GM19023 (cell line): ENCODE data around the gene ADAM10.

Experiments
- ATAC-seq: cut with Tn5 transposase; IDR thresholded peaks from one replicate; pipeline ENCODE4 v1.9.1; 2021; ENCODE audit warnings: mild to moderate bottlenecking, moderate library complexity; ENCODE audit not compliant: unreplicated experiment

ADAM10 gene

GRCh38 chr15:58554758-58555157 lies 194.7 kb downstream of the ADAM10 start:
- ATAC-seq: no peak

- ATAC-seq: no peak
Measured at GRCh38 chr15:58553365-58553918, 196.1 kb downstream of the ADAM10 start.

- ATAC-seq: no peak
Measured at GRCh38 chr15:58552505-58553364, 196.8 kb downstream of the ADAM10 start.

DNA sequence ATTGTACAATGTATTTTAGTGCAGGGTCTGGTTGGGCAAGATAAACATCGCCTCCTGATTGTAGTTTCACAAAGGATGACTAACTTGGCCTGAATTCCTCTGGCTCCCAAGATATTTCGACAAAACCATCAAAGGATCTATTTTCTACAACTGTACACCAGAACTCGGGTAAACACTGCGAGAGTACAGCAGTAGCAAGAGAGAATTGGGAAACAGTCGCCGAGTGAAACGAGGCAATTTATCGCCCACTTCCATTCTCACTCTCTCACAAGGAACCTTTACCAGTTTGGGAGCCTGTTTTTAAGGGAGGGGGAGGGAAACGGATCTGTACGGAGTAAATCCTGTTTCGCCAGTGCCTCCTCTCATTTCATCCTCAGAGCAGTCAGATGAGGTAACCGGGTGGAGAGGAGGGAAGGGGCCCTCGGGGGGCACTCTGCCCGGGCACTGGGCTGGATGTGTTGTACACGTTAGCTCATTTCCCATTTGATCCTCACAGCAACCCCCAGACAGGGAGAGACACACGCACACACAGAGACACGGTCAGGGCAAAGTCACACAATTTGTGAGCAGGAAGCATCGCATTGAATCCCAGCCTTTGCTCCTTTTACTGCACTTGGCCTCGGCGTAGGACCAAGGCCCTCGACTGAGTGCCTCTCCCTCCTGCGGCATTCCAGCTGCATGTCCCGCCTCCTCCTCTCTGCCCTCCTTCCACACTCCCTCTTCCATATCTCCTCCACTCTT lies 197.6 kb downstream of the ADAM10 start:
- no peak for ATAC-seq

DNA sequence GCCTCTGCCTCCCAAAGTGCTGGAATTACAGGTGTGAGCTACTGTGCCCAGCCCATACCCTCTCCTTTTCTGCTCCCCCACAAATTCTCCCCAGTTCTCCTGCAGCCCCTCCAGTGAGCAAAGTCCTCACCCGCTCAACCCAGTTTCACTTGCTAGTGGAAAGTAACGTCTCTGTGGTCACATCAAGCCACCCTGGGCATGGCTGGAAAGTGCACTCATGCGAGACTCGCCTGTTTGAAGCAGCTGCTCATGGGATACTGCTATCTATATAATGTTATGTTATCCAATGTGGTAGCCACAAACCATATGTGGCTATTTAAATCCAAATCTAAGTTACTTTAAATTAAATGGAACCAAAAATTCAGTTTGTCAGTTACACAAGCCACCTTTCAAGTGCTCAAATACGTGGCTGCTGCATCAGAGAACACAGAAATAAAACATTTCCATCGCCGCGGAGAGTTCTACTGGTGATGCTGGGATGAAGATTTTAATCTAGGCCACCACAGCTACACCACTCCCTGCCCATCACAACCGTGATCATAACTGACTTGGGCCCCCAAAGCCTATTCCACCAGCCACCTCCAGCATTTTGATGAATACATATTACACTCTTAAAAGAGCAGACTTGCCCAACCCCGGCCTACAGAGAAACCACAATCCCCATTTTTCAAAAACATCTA lies 198.3 kb downstream of the ADAM10 start:
- no peak for ATAC-seq

DNA sequence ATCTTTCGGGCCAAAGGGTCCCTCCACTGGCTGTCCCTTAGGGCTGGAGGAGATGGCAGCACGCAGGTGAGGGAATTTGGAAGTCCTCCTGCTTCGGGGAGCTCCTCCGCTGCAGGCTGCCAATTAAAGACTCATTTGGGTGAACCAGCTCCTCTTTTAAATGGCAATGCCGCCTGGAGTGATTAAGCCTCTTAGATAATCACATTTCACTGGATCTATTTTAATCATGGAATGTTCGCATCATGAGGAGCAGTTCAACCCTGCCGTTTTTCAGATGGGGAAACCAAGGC lies 199.8 kb downstream of the ADAM10 start:
- ATAC-seq: no peak

GRCh38 chr15:58549013-58549784 lies 200.3 kb downstream of the ADAM10 start:
- ATAC-seq: no peak

DNA sequence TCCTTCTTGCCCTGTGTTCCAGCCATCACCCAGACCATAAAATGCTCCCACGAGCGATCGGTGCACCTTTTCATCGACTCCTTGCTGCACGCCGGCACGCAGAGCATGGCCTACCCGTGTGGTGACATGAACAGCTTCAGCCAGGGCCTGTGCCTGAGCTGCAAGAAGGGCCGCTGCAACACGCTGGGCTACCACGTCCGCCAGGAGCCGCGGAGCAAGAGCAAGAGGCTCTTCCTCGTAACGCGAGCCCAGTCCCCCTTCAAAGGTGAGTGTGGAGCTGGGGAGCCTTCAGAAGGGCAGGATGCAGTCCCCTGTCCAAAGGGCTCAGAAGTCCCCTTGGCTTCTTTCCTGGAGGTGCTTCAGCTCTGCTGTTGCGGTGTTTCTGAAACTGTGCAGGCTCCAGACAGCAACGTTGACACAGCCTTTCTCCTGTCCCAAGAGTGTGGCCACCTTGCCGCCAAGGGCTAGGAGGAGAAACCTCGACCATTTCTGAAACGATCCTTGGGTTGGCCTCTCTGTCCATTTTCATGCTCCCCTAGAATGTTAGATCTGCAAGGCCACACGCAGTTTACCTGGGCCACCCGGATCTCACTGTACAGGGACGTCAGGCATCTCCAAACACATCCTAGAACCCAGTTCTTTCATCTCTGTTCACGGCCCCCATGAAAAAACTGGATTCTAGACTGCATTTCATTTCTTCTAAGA lies 201.0 kb downstream of the ADAM10 start:
- ATAC-seq: no peak

DNA sequence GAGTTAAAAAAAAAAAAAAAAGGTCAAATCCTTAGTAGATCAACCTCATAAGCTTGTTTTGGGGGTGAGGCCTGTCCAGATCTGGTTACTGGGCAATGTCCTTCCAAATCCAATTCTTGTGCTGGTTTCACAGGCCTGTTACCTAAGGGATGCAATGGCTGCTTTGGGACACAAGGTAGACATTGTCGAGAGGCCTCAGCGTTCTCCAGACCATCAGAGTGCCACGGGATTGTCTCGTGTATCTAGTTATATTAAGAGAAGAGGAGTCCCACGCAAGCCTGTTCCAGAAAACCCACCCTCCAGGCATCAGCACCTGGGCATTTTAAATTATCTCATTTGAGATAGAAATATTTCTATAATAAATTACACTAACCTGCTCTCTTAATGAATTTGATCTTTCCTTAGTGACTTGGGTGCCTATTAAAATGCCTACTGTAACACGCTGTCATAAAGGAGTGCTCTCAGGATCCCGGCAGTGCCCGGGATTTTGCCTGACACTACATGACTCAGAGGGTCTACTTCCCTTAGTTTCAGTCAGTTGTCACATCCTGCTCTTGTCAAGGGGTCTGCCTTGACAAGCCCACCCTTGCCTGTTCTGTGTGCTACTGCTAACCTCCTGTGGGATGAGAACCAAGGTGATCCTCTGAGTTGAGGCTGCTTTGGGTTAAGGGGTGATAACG lies 201.7 kb downstream of the ADAM10 start:
- no peak for ATAC-seq

- no peak for ATAC-seq
Measured at GRCh38 chr15:58546635-58547627, 202.6 kb downstream of the ADAM10 start.

GRCh38 chr15:58546066-58546591 lies 203.4 kb downstream of the ADAM10 start:
- ATAC-seq: no peak

DNA sequence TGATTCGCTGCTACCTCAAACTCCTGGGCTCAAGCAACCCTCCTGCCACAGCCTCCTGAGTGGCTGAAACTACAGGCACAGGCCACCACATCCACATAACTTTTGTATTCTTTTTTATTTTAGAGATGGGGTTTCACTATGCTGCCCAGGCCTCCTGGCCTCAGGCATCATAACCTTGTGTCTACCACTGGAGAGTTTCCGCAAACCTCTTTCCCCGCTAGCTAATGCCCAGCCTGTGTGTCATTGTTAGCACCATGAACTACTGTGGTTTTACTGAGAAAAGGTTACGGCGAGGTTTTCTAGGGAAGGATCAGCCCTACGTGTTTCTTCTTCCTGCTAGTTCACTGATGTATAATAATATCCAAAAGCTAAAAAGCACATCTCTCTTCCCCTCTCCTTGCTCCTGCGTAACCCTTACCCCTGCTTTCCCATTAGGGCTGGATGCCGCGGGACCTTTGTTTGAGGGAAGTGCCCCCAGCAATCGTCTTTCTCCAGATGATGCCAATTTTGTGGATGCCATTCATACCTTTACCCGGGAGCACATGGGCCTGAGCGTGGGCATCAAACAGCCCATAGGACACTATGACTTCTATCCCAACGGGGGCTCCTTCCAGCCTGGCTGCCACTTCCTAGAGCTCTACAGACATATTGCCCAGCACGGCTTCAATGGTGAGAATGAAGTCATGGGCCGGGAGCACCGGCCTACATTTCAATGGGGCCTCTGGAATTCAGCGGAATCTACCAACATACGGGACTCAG lies 204.0 kb downstream of the ADAM10 start:
- ATAC-seq: no peak

DNA sequence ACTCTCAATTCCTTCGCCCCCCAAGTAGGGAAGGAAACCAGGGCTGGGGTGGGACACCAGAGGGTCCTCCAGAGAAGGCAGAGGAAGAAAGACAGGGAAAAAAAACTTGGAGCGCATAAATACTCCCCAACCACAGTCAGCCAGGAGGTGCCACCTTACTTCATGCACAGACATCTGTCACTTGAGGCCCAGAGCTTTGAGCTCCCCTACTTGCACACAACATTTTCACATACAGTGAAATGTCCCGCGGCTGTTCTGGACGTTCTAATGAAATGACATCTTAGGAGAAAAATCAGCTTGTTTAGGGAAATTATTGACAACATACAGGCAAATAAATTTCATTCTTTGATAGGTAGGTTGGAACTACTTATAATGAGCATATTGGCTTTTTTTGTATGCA lies 204.8 kb downstream of the ADAM10 start:
- no peak for ATAC-seq

DNA sequence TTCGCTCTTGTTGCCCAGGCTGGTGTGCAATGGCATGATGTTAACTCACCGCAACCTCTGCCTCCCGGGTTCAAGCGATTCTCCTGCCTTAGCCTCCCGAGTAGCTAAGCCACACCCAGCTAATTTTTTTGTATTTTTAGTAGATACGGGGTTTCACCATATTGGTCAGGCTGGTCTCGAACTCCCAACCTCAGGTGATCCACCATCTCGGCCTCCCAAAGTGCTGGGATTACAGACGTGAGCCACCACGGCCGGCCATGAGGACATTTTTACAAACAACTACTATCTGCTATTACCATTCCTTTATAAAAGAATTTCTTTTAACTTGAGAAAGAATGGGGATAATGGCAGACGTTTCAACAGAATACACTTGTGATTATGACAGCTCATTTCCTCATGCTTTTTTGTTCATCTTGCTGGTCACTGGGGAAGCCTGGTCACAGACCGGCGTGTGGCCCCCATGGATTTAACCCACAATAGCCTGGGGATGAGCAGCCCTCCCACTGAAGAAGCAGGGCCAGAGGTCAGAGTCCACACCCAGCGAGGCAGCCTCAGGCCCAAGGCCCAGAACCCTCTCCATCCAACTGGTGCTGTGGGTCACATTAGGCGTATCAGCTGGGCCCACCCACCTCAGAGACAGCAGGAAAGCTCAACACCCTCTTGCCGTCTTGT lies 205.7 kb downstream of the ADAM10 start:
- ATAC-seq: no peak

- ATAC-seq: no peak
Measured at GRCh38 chr15:58541410-58542087, 208.0 kb downstream of the ADAM10 start.

GRCh38 chr15:58539548-58539947 lies 210.0 kb downstream of the ADAM10 start:
- ATAC-seq: no peak
